GM10248 (cell line): ENCODE data around the gene CHDH.

ENCODE experiments used
- CTCF ChIA-PET: fragments of 300-600 bp; sonication (Branson Sonifier 250); formaldehyde crosslinking; extraction: SDS; loops from one replicate; lab custom pipeline; 2021; ENCODE audit warnings: antibody characterized with exemption; lab: Yijun Ruan, JAX
- POLR2A ChIA-PET: fragments of 350-650 bp; sonication (Branson Sonifier 250); formaldehyde crosslinking; extraction: SDS; loops from one replicate; lab custom pipeline; 2020; ENCODE audit warnings: antibody characterized with exemption; lab: Yijun Ruan, JAX
- DNase-seq: peaks from one replicate; pipeline ENCODE4 v3.0.0; 2012; ENCODE audit errors: extremely low spot score
- TF ChIP-seq, protein P1 (sequence below): IDR thresholded peaks from 2 replicates; pipeline ENCODE4 v1.5.1; 2012; ENCODE audit warnings: mild to moderate bottlenecking, low read depth; ENCODE audit errors: extremely low read depth, missing control alignments, control extremely low read depth

CHDH gene

GRCh38 chr3:53763353-53763752 is 82.9 kb downstream of the CHDH start:
- DNase-seq: no peak
- ChIA-PET CTCF (no interaction called here), POLR2A (no interaction called here)
- TF ChIP-seq, protein P1, sequence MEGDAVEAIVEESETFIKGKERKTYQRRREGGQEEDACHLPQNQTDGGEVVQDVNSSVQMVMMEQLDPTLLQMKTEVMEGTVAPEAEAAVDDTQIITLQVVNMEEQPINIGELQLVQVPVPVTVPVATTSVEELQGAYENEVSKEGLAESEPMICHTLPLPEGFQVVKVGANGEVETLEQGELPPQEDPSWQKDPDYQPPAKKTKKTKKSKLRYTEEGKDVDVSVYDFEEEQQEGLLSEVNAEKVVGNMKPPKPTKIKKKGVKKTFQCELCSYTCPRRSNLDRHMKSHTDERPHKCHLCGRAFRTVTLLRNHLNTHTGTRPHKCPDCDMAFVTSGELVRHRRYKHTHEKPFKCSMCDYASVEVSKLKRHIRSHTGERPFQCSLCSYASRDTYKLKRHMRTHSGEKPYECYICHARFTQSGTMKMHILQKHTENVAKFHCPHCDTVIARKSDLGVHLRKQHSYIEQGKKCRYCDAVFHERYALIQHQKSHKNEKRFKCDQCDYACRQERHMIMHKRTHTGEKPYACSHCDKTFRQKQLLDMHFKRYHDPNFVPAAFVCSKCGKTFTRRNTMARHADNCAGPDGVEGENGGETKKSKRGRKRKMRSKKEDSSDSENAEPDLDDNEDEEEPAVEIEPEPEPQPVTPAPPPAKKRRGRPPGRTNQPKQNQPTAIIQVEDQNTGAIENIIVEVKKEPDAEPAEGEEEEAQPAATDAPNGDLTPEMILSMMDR: no peak
